ENCODE measurements around the gene SLAMF9.
"Not testable (repeated sequence)": the region's sequence is repeated elsewhere in the genome, so short reads cannot be mapped to it uniquely, and the experiment has no call there.

SLAMF9 gene

DNA sequence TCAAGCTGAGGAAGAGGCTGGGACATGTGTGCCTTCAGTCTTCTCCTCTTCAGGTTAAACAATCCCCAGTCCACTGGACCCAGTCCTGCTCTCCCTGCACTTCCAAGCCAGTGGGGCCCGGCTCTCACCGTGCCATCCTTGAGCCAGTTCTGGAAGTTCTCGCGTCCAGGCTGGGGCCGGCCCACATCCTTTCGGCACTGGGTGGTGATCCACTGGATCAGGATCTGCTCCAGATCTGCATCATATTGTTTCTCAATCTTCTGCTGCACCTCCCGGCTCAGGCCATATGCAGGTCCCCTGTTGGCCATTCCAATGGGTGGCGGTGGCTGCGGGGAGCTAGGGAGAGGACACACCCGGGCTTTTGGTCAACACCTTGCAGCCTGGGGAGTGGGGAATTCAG, 33.8 kb downstream of the SLAMF9 start:
- DNase-seq: no peak

DNA sequence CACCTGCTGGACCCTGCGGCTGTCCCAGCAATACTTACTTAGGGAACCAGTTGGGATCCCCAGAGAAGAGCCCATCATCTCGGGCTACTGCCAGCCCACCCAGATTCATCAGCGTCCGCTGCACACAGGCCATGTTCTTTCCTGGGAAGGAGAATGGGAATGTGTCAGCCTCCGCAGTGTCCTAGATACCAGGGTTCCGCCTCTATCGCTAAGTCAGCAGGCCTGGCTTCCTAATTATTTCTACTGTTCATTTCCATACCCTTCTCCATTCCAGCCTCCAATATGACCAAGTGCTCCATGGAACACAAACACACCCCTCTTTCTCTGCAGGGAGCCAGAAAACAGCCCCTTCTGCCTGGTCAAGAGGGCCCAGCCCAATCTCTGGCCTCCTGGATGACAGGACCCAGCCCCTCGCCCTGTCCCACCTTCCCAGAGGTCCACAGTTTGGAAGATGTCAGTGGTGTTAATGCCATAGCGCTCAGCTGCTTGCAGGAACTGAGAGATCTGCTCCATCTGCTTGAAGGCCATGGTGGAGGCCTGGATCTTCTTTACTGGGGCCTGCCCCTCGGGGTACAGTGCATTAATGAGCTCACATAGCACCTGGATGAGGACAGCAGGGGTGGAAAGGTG, 34.7 kb downstream of the SLAMF9 start:
- no peak for DNase-seq

DNA sequence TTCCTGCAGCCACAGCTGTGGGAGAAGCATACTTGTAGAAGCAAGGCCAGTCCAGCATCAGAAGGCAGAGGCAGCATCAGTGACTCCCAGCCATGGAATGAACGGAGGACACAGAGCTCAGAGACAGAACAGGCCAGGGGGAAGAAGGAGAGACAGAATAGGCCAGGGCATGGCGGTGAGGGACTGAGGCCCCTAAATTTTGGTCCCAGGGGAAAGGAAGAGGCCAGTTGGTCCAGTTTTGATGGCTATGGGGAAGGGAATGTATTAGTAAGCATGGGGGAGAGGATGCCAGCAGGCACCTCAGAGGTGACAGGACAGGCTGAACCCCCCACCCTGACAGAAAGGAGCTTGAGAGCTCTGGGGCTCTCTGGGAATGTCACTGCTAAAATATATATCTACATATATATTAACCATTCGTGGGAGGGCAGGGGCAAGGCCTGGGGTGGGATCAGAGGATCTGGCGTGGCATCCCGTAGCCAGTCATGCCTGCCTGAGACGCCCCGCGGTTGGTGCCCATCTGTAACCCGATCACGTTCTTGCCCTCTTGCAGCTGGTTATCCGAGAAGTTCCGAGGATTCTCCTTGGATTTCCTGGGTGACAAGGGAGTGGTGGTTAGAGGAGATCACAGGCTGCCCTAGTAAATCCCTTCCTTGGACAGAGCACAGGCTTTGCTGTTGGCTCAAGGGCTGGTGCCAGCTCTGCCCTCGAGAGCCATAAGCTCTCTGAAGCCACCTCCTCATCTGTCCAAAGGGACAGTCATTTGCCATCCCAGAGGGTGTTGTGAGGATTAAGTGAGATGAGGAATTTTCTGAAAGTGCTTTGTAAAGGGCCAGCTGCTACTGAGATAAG, 35.5 kb downstream of the SLAMF9 start:
- no peak for DNase-seq

DNA sequence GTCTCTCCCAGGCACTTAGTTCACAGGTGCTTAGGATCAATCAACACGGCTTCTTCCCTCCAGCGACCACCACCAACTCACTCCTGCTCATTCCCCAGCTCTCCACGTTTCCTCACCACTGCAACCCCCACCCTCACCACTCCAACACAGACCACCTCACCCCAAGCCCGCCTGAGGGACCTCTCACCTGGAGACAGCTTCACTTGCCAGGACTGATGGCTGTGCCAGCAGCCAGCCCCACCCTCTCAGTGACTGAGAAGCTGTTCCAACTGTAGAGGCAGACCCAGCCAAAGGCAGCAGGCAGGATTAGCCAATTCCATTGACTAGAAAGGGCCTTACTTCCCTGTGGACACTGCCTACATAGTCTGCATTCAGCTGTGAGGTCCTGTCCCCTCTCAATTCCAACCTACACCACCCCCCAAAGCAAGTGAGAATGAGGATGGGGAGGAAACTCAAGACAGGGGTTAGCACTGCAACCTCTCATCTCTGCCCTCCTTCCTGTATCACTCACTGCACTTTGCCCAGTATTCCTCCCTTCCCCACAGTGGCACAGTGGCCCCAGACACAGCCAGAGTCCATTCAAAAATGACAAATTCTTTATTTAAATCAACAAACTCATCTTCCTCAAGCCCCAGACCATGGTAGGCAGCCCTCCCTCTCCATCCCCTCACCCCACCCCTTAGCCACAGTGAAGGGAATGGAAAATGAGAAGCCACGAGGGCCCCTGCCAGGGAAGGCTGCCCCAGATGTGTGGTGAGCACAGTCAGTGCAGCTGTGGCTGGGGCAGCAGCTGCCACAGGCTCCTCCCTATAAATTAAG, 36.3 kb downstream of the SLAMF9 start:
- no peak for DNase-seq

DNA sequence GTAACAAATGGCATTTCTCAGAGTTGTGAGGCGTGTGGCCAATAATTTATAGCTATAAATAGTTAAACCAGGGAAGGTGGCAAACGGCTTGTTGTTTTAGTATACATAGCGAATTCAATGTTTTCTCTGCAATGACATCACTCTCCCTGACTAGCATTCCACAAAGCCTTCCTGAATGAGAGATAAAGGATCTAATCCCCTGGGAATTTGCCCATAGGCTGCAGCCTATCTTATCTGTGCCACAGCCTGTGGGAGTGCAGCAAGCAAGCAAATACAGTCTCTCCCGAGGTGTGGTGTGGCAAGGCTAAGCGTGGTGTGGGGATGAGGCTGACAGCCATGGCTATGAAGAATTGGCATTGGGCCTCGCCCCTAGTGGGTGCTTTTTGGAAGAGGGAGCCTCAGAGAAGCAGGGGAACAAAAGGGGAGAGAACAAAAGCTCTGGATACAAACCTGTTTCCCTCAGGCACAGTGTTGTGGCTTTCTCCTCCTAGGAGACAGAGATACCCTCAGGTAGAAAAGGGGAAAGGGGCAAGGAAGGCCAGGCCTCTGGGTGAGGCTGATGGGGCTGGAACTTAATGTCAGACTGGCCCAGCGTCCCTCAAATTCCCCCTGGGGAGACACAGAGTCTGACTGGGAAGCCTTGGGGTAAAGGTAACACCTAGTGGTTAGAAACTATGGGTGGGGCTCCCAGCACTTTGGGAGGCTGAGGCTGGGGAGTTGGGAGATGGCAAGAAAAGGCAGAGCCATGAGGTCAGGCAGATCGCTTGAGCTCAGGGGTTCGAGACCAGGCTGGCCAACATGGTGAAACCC, 37.6 kb downstream of the SLAMF9 start:
- no peak for DNase-seq

DNA sequence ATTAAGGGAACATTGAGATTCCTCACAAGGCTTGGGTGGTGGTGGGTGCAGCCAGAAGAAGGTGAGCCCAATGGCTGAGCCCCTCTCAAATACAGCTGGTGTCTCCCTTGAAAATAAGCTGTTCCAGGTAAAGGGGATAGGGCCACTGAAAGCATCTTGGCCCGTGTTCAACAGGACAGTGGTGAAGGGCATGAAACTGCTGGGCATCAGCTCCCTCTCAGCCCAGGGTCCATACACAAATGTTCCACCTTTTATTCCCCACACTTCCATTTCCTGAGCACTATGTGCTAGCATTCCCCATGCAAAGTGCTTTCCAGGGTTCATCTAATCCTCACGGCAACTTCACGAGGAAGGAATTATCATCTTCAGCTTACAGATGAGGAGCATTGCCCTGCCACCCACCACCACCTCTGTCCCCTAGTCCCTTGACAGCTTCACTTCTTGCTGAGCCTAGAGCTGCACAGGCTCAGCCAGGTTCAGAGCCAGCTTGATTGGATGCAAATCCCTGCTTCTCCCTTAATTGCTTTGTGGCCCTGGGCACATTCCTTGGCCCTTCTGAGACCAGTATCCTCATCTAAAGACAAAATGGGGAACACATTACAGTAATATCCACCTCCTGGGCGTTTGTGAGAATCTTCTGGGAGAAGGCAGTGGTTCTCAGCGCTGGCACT, 38.3 kb downstream of the SLAMF9 start:
- no peak for DNase-seq

DNA sequence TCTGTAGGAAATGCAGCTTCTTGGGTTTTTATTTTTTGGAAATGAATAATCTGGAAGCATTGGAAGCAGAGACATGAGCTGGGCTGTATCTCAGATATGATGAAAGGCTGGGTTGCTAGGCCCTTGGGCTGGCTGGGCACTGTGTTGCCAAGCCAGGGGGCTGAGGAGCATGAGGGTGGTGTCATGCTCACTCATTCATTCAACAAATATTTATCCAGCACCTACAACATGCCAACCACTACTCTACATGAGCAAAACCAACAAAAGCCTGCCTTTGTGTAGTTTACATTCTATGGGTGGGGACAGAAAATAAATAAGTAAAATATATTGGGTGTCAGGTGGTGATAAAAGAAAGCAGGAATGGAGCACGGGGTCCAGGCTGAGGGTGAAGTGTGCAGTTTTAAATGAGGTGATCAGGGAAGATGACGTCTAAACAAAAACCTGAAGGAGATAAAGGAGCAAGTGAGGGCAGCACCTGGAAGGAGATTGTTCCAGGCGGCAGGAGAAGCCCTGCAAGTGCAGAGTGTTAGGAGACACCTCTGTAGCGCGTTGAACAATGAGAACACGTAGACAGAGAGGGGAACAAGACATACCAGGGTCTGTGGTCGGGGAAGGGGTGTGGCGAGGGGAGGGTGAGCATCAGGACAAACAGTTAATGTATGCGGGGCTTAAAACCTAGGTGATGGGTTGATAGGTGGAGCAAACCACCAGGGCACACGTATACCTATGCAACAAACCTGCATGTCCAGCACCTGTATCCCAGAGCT, 39.6 kb downstream of the SLAMF9 start:
- no peak for DNase-seq

DNA sequence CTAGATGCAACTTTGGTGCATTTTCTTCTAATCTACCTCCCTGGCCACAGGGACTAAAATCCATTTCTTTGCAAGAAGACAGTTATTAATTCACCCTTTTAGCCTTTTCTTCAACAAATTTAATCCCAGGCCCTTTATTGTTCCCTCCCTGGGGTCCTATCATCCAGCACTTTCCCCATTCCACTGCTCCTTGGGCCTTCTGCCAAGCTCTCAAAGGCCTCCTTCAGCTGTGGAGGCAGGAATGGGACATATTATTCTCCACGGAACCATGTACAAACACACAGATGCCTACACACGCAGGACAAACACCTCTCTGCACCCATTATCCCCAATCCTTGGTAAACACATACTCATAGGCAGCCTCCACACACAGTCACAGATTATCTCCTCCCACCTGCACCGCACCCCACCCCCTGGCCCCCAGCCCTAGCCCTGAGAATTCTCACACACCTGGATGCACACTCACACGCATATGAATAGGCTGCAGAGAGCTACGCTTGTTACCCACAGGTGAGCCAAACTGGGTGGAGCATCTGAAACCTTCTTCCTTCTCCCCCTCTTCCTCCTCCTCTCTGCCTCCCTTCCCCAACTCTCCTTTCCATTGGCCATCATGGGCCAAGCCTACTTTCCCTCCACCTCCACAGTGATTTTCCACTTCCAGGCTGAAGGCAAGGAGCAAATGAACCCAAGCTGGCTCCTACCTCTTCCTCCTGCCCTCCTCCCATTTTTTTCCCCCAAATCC, 40.4 kb downstream of the SLAMF9 start:
- DNase-seq: no peak

DNA sequence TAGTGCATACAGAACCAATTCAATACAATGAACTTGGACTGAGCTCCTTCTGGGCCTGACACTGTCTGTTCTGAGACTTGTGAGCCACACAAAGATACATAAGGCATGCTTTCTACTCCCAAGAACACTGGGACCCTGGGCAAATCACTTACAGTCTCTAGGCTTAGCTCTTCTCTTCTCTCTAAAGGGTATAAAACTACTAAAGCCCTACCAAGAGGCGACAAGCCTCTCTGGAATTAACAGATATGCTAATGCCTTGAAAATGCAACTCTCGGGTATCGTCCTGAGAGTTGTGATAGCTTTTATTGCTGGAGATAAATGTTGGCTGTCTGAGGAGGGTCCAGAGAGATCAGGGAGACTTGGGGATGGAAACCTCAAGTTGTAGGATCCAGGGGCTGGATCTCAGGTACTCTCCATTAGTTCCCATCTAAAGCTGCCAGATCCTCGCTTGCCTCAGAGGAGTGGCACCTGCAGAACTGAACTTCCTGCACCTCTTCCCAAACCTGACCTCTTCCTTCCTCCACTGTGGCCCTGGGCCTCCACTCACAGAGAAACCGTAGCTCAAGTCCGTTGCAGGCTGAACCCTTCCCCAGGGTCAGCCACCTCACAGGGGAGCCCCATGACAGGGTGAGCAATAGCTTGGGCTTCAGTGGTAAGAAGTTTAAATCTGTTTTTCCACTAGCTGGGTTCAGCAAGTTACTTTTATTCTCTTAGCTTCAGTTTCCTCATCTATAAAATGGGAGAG, 42.5 kb downstream of the SLAMF9 start:
- DNase-seq: no peak

DNA sequence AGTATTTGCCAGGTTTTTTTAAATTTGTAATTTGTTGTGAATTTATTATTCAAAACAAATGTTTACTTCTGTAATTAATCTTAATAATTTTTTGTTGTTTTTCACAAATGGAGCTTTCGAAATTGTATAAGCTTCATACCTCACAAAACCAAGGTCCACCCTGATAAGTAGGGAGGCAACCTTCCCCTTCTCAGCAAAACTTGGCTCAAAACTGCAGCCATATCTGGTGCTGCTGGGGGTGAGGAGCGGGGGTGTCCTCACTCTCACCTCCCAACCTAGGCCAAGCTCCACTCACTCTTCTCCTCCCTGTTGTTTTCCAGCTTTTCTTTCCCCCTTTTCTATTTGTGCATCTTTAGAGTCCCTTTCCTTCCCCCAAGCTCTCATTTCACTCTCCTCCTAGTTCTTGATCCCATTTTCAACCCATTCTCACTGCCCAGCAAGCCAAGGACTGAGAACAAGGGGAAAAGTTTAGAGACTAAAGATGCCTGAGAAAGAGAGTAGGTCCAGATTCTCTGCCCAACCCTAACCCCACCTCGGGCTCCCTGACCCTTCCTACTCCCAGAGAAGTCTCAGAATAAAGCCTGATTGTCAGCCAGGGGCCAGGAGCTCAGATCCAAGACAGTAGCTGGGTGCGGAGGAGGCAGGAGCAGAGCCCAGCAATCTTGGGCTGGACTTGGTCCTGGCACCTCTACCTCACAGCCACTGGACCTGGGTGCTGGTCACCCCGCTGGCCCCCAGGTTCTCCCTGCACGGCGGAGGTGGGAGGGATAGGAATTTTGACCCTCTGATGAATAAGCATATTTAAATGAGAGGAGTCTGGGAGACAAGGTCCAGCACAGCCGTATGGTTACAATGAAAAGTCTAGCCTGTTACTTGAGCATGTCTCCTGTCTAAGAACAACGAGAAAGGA, 45.8 kb downstream of the SLAMF9 start:
- DNase-seq: no peak

DNA sequence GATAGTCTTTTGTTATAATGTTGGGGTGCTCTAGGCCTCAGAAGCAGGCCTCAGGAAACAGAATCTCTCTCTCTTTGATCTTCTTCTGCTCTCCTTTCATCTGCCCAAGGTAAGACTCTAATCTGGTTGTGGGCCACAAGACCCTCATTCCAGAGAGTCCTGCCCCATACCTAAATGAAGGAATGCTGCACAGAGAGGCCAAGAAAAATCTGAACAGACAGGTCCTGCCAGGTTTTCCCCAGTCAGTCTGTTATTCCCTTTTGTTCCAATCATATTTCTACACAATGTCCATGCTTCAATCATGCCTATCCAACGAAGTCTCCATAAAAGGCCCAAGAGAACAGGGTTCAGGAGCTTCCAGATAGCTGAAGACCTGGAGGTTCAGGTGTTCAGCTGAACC, 47.1 kb downstream of the SLAMF9 start:
- DNase-seq: no peak

DNA sequence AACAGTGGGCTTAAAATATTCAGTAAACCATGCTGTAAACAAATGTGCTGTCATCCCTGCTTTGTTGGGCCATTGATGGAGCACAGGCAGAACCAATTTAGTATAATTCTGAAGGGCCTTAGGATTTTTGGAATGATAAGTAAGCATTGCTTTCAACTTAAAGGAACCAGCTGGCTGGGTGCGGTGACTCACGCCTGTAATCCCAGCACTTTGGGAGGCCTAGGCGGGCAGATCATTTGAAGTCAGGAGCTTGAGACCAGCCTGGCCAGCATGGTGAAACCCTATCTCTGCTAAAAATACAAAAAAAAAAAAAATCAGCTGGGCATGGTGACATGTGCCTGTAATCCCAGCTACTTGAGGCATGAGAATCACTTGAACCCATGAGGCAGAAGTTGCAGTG, 50.0 kb downstream of the SLAMF9 start:
- not testable (repeated sequence) for DNase-seq

DNA sequence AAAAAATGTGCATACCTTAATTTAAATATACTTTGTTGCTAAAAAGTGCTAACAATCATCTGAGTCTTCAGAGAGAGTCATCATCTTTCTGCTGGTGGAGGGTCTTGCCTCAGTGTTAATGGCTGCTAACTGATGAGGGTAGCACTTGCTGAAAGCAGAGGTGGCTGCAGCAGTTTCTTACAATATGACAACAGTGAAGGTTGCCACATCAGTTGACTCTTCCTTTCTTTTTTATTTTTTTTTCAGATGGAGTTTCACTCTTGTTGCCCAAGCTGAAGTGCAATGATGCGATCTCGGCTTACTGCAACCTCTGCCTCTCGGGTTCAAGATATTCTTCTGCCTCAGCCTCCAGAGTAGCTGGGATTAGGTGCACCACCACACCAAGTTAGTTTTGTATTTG, 51.5 kb downstream of the SLAMF9 start:
- DNase-seq: no peak
